NCI-H2196 (cell line): ENCODE measurements around the gene ATF7.
"Not testable (repeated sequence)": the region's sequence is repeated elsewhere in the genome, so short reads cannot be mapped to it uniquely, and the experiment has no call there.

Source experiments
- DNase-seq: peaks from one replicate; lab custom pipeline; 2025; ENCODE audit not compliant: unreplicated experiment; lab: John Stamatoyannopoulos, UW

Gene ATF7

GRCh38 chr12:53485955-53486735 lies 140.0 kb downstream of the ATF7 start:
- DNase-seq, result no peak

DNA sequence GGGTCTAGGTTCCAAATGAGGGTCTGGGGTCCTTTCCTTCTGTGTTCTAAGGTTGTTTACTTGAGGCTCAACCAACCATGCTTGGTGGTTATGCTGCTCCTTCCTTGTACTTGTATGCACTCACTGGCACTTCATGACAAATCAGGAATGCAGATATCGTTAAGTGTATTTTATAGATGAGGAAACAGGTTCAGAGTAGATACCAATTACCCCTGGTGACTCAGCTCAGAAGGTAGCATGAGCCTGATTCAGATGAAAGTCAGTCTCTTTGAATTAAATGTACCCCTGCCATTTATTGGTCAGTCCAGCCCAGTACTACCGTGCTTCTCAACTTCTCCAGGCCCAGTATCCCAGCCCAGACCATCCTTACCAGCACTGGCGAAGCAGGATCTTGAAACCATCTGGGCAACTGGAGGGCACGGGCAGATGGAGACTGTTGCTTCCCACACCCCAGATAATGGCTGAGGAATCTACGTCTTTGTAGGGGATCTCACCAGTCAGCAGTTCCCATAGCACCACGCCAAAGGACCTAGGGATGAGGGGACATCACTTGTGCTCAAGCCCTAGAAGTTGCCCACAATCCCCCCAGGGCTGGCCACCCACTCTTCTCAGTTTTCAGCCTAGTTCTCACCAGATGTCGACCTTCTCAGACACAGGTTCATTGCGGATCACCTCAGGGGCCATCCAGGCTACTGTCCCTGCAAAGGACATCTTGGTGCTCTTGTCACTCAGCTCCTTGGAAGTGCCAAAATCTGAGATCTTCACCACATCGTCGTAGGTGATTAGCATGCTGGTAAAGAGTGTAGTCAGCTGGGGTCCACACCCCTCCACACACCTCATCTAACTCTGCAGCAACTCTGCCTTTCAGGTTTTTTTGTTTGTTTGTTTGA lies 141.3 kb downstream of the ATF7 start:
- DNase-seq, result no peak

- no peak for DNase-seq
These were observed 142.2 kb downstream of the ATF7 start for GRCh38 chr12:53483979-53484377.

GRCh38 chr12:53483225-53483978 lies 142.8 kb downstream of the ATF7 start:
- no peak for DNase-seq

DNA sequence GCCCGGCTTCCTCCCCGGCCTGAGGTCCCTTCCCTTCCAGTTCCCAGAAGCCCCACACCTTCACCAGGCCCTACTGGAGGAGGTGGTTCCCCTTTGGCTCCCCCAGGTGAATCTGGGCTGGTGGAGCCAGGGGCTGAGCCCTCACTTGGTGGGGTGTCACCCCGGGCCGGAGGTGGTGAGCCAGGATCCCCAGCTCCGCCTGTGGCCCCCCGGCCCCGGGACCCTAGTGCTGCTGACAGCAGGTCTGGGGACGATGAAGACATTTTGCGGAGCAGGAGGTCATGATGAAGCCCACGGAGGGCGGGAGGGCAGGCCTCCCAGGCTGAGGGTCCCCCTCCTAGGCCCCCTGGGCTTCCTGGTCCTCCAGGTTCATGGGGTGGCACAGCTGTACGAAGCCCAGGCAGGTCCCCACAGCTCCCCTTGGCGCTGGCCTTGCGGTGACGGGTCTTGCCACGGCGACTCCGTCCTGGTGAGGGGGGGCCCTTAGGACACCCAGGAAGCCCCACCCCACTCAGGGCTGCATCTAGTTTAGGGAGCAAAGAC lies 143.5 kb downstream of the ATF7 start:
- DNase-seq, result no peak

GRCh38 chr12:53481939-53482586 lies 144.1 kb downstream of the ATF7 start:
- DNase-seq, result no peak

DNA sequence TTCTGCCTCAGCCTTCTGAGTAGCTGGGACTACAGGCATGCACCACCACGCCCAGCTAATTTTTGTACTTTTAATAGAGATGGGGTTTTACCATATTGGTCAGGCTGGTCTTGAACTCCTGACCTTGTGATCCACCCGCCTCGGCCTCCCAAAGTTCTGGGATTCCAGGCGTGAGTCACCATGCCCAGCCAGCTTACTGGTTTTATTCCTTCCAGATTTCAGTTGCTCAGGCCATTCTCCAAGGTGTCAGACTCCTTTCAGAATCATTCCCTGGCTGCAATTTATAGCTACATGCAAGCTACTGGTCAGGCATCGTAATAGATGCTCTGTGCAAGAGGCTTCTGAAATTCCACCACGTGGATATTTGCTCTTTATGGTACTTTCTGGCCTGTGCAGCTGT lies 144.7 kb downstream of the ATF7 start:
- DNase-seq, result not testable (repeated sequence)

DNA sequence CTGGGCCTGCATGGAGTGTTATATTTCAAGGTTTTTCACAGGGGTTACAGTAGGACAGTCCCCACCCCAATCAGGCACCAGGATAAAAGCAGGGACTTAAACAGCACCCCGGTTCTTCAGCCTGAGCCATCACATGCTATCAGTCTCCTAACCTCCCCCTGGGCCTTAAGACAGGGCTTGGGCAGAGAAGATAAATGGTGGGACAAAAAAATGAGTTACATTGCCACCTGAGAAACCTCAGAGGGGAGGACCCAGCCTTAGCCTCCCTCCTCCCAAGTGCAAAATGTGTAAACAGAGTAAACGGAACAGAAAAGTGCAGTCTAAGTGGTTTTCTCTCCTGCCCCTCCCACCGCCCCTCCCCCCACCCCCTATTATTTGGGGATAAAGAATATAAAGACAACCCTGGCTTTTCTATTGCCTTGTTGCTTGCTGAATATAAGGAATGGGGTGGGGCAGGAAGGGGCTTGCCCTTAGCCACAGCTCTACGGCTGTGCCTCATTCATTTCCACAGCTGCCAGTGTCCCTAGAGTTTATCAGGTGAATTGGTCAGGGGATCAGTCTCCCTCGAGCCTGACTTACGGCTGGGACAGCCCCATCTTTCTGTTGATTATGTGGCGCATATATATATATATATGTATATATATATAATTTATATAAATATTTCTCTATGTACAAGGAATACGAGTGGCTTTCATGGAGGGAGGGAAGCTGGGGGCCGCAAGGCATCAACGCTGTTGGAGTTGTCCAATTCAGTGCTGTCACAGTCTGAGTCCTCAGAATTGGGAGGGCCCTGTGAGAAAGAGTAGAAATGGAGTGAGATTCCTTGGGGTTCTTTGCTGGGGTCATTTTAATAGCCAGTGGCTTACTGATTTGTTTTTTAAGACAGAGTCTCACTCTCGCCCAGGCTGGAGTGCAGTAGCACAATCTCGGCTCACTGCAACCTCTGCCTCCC lies 145.4 kb downstream of the ATF7 start:
- DNase-seq, result no peak

DNA sequence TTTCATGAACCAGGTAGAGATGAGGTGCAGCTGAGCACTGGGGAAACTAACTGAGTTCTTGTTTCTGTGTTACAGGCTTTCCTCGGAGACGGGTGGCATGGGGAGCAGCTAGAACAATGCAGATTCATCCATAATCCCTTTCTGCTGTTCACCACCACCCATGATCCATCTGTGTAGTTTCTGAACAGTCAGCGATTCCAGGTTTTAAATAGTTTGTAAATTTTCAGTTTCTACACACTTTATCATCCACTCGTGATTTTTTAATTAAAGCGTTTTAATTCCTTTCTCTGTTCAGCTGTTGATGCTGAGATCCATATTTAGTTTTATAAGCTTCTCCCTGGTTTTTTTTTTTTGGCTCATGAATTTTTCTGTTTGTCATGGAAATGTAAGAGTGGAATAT lies 146.9 kb downstream of the ATF7 start:
- DNase-seq, result no peak

DNA sequence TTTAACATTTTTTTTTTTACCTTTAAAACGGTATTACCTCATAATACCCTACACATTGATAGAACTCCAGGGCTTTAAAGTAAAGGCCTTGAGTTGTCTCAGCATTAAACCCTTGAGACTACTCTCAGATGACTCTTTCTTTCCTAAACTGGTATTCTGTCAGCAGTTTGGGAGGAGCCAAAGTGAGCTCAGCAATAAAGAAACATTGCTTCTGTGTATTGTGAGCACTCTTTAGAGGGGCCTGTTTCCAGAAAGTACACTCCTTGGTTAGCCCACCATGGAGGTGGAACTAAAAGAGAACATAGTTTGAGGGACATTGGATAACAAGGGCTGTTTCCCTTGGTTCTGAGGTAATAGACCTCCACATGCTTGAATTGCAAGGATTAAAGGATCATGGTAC lies 147.3 kb downstream of the ATF7 start:
- no peak for DNase-seq

DNA sequence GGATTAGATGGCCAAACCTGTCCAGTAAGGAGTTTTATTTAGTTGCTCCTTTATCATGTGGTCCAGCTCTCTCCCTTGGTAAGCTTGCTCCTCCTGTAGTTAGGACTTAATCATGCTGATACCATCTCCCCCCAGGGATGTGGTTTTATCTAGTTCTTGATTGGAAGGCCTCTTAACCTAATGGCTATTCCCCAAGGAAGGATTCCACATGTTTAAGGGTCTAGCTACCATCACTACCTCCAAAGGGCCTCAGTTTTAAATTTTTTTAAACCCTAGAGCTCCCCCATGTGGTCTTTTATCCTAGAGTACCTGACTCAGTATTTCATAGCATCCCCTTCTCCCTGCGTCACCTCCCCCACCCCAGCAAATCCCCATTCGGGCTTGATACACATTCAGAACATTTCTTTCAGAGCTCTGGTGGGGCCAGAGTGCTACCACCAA lies 149.4 kb downstream of the ATF7 start:
- DNase-seq, result peak; percentile 21

DNA sequence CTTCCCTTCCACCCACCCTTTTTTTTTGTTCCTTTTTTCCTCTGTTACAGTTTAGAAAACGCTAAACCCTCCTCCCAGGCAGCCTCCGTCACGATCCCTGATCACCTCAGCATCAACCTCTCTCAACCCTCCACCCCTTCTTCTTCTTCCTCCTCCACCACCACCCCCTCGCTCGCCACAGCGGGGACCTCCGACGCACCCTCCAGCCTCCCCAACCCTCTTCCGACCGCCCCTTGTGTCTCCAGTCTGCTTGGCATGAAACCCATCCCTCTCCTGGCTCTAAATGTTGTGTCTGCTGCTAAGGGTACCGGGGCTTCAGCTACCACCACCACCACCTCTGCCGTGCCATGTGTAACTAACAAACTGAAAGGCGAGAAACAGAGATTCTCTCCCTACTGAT lies 151.4 kb downstream of the ATF7 start:
- DNase-seq, result no peak

GRCh38 chr12:53474077-53474476 lies 152.1 kb downstream of the ATF7 start:
- DNase-seq, result no peak

DNA sequence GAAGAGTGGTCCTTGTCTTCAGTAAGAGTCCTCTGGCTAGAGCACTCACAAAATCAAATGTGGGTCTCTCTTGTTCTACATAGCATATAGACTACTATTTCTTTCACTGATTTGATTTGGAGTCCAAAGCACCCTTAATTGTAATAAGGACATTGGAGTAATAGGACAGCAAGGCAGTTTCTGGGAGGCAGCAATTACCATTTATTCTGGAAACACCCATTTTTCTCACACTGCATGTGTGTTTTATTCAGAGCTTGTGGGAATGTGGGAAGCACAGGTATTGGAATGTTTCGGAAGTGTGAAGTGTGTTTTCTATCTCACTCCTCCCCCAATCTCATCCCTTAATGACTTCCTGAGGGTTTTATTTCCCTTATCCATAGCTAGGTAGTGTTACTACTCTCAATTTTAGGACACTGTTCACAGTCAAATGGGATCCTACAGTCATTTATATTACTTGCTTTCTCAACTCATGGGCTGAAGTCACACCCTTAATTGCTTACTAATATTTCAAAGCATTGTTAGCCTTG lies 154.1 kb downstream of the ATF7 start:
- no peak for DNase-seq

DNA sequence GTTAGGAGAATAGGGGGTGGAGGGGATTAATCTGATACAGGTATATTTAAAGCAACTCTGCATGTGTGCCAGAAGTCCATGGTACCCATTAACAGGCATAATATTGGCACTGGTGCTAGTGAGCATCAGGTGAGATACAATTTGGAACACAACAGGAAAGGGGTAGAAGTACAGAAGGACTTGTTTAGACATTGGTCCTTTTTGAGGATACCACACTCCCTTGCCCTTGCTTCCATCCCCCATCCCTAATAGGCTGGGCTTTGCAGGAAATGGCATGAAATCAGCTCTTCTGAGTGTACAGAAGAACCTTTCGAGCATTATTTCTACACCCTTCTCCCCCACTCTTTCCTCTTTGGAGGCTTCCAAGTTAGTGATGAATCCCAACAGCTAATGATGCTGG lies 157.9 kb downstream of the ATF7 start:
- no peak for DNase-seq

GRCh38 chr12:53467880-53468279 lies 158.3 kb downstream of the ATF7 start:
- no peak for DNase-seq

DNA sequence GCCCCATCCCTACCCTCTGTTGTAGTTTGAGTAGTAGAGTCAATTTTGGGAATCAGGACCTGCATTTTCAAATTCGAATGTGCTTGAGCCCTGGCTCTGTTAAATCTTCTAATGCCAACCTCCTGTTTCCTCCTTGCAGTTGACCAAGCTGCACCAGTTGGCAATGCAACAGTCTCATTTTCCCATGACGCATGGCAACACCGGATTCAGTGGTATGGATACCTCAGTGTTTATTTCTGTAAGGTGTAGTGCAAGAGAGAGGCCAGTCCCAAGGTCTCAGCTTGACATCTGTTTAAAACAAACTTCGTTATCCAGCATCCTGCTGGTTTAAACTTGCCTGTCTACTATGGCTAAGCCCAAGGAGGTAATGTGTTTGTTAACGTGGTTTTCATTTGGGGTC lies 159.1 kb downstream of the ATF7 start:
- DNase-seq, result no peak

- DNase-seq, result no peak
These were observed 159.5 kb downstream of the ATF7 start for GRCh38 chr12:53466640-53467039.

DNA sequence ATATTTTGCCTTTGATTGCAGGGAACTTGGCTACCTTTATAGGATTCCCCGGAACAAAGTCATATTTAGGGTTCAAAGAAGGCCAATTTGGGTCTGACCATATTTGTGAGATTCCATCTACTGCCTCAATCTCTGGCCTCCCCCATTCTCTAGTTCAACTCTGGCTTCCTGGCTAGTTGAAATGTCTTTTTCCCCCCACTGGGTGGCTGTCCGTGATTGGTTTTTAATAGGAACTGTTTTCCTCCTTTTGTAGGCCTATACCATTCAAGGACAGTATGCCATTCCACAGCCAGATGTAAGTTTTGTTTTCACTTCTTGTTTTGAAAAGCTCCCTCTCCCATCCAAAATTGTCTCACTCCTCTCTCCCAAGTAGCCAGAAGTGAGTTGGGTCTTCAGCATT lies 160.5 kb downstream of the ATF7 start:
- DNase-seq, result no peak
